H1 (cell line): ENCODE results near the gene SPOCK1. TPM values are rescaled to one million over a fixed set of nuclear protein-coding genes. Genes with fewer than 3 reads are reported as not detected.

Source experiments
- MAX ChIP-seq: IDR thresholded peaks from 2 replicates; pipeline ENCODE4 v1.6.1; 2012; ENCODE audit warnings: inconsistent platforms
- polyA plus RNA-seq, 7 experiments: library from polyadenylated mRNA; depleted of rRNA in 3 of 7; stranded (reverse) in 5 of 7; unstranded in 2 of 7; fragments of >200 nt in 5 of 7; fragments of 200-250 nt in 2 of 7; gene quantifications; 1 replicate in 5 of 7; 2 replicates in 1 of 7; 4 replicates in 1 of 7; pipeline versions ENCODE4 v1.2.1 to v1.2.3, GENCODE V29; 2011 to 2013; ENCODE audit warnings: missing spikeins in 2 of 7, mixed read lengths in 2 of 7
- total RNA-seq: library from RNA; stranded (reverse); fragmentation: NEBNext Ultra II Directional; extraction: Animal tissue kit (Norgen Biotek cat#: 25700); gene quantifications from 2 replicates; pipeline ENCODE4 v1.2.1, GENCODE V29; 2021
- TF ChIP-seq, protein P1 (sequence below): fragments of 300-600 bp; sonication (generic); IDR thresholded peaks from 2 replicates; pipeline ENCODE4 v1.7.1; 2012; ENCODE audit warnings: low read length, moderate library complexity, mild to moderate bottlenecking, inconsistent platforms; ENCODE audit not compliant: insufficient replicate concordance

The SPOCK1 gene
- total and polyA plus RNA-seq, 2 of the 8 experiments (the other 6 are each of a cell fraction or from before 2014, with no cell fraction given): 6.9 to 18.1 TPM

GRCh38 chr5:137312011-137312410, 187.1 kb downstream of the SPOCK1 start (continued):
- TF ChIP-seq, protein P1, sequence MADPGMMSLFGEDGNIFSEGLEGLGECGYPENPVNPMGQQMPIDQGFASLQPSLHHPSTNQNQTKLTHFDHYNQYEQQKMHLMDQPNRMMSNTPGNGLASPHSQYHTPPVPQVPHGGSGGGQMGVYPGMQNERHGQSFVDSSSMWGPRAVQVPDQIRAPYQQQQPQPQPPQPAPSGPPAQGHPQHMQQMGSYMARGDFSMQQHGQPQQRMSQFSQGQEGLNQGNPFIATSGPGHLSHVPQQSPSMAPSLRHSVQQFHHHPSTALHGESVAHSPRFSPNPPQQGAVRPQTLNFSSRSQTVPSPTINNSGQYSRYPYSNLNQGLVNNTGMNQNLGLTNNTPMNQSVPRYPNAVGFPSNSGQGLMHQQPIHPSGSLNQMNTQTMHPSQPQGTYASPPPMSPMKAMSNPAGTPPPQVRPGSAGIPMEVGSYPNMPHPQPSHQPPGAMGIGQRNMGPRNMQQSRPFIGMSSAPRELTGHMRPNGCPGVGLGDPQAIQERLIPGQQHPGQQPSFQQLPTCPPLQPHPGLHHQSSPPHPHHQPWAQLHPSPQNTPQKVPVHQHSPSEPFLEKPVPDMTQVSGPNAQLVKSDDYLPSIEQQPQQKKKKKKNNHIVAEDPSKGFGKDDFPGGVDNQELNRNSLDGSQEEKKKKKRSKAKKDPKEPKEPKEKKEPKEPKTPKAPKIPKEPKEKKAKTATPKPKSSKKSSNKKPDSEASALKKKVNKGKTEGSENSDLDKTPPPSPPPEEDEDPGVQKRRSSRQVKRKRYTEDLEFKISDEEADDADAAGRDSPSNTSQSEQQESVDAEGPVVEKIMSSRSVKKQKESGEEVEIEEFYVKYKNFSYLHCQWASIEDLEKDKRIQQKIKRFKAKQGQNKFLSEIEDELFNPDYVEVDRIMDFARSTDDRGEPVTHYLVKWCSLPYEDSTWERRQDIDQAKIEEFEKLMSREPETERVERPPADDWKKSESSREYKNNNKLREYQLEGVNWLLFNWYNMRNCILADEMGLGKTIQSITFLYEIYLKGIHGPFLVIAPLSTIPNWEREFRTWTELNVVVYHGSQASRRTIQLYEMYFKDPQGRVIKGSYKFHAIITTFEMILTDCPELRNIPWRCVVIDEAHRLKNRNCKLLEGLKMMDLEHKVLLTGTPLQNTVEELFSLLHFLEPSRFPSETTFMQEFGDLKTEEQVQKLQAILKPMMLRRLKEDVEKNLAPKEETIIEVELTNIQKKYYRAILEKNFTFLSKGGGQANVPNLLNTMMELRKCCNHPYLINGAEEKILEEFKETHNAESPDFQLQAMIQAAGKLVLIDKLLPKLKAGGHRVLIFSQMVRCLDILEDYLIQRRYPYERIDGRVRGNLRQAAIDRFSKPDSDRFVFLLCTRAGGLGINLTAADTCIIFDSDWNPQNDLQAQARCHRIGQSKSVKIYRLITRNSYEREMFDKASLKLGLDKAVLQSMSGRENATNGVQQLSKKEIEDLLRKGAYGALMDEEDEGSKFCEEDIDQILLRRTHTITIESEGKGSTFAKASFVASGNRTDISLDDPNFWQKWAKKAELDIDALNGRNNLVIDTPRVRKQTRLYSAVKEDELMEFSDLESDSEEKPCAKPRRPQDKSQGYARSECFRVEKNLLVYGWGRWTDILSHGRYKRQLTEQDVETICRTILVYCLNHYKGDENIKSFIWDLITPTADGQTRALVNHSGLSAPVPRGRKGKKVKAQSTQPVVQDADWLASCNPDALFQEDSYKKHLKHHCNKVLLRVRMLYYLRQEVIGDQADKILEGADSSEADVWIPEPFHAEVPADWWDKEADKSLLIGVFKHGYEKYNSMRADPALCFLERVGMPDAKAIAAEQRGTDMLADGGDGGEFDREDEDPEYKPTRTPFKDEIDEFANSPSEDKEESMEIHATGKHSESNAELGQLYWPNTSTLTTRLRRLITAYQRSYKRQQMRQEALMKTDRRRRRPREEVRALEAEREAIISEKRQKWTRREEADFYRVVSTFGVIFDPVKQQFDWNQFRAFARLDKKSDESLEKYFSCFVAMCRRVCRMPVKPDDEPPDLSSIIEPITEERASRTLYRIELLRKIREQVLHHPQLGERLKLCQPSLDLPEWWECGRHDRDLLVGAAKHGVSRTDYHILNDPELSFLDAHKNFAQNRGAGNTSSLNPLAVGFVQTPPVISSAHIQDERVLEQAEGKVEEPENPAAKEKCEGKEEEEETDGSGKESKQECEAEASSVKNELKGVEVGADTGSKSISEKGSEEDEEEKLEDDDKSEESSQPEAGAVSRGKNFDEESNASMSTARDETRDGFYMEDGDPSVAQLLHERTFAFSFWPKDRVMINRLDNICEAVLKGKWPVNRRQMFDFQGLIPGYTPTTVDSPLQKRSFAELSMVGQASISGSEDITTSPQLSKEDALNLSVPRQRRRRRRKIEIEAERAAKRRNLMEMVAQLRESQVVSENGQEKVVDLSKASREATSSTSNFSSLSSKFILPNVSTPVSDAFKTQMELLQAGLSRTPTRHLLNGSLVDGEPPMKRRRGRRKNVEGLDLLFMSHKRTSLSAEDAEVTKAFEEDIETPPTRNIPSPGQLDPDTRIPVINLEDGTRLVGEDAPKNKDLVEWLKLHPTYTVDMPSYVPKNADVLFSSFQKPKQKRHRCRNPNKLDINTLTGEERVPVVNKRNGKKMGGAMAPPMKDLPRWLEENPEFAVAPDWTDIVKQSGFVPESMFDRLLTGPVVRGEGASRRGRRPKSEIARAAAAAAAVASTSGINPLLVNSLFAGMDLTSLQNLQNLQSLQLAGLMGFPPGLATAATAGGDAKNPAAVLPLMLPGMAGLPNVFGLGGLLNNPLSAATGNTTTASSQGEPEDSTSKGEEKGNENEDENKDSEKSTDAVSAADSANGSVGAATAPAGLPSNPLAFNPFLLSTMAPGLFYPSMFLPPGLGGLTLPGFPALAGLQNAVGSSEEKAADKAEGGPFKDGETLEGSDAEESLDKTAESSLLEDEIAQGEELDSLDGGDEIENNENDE: no peak
- no peak for TF ChIP-seq MAX
